Measurements from ENCODE around the gene IKZF2. TPM values are rescaled to one million over a fixed set of nuclear protein-coding genes. Genes with fewer than 3 reads are reported as not detected.

The IKZF2 gene
- total RNA-seq, 2 donors from 2014 or later: 16.2 to 26.5 TPM

DNA sequence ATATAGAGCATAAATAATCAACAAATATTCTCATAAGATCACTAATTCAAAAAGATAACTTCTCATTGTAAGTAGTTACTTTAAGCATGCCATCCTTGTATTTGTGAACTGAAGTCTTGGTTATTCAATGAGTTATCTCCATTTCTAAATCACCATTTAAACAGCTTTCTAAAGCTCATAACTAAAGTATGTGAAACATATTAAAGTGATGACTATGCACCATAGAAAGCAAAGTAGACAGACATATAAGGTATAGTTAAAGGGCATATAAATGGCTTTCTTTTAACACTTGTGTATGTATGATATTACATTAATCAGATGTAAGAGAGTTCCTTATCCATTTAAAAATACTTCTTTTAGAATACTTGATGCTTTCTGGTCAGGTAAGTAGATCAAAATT lies 83.5 kb downstream of the IKZF2 start:
- ATAC-seq (ENCODE audit: insufficient number of reproducible peaks, low FRiP score, low read depth): no peak
- Histone ChIP-seq H3K9me3 (no peaks in the 10 kb centered on the region), H3K27me3 (replicated peaks; ENCODE audit: insufficient read depth) (no peaks in the 10 kb centered on the region), H3K27ac (no peak overlapping the region), H3K4me3 (no peak overlapping the region), H3K4me1 (ENCODE audit: control insufficient read depth in 1 of 2, low read depth in 2 of 2) (peaks cover 2 to 9% of the 10 kb centered on the region in 2 donors), H3K36me3 (no peaks in the 10 kb centered on the region)
- TF ChIP-seq, protein P1, sequence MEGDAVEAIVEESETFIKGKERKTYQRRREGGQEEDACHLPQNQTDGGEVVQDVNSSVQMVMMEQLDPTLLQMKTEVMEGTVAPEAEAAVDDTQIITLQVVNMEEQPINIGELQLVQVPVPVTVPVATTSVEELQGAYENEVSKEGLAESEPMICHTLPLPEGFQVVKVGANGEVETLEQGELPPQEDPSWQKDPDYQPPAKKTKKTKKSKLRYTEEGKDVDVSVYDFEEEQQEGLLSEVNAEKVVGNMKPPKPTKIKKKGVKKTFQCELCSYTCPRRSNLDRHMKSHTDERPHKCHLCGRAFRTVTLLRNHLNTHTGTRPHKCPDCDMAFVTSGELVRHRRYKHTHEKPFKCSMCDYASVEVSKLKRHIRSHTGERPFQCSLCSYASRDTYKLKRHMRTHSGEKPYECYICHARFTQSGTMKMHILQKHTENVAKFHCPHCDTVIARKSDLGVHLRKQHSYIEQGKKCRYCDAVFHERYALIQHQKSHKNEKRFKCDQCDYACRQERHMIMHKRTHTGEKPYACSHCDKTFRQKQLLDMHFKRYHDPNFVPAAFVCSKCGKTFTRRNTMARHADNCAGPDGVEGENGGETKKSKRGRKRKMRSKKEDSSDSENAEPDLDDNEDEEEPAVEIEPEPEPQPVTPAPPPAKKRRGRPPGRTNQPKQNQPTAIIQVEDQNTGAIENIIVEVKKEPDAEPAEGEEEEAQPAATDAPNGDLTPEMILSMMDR (IDR thresholded peaks at IDR 0.05): no peak
- DNase-seq (ENCODE audit: low spot score): no peak

DNA sequence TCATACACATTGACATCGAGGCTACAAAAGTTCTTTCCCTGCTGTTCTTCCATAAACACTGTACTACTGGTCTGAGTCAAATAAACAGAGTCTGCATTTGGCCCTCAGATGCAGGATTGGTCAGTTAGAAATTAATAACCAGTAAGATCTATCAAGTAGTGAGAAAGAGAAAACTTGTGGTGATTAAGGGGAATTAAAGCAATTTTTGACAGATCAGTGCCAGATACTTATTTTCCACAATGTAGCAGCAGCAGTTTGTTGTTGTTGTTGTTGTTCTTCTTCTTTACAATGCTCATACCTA lies 85.0 kb downstream of the IKZF2 start:
- Histone ChIP-seq H3K36me3 (no peaks in the 10 kb centered on the region), H3K4me1 (ENCODE audit: control insufficient read depth in 1 of 2, low read depth in 2 of 2) (peaks cover 2 to 9% of the 10 kb centered on the region in 2 donors), H3K9me3 (no peaks in the 10 kb centered on the region), H3K4me3 (no peak overlapping the region), H3K27me3 (replicated peaks; ENCODE audit: insufficient read depth) (no peaks in the 10 kb centered on the region), H3K27ac (no peak overlapping the region)
- DNase-seq (ENCODE audit: low spot score) (no peak), ATAC-seq (ENCODE audit: insufficient number of reproducible peaks, low FRiP score, low read depth) (no peak)
- TF ChIP-seq, protein P1 (IDR thresholded peaks at IDR 0.05): no peak

DNA sequence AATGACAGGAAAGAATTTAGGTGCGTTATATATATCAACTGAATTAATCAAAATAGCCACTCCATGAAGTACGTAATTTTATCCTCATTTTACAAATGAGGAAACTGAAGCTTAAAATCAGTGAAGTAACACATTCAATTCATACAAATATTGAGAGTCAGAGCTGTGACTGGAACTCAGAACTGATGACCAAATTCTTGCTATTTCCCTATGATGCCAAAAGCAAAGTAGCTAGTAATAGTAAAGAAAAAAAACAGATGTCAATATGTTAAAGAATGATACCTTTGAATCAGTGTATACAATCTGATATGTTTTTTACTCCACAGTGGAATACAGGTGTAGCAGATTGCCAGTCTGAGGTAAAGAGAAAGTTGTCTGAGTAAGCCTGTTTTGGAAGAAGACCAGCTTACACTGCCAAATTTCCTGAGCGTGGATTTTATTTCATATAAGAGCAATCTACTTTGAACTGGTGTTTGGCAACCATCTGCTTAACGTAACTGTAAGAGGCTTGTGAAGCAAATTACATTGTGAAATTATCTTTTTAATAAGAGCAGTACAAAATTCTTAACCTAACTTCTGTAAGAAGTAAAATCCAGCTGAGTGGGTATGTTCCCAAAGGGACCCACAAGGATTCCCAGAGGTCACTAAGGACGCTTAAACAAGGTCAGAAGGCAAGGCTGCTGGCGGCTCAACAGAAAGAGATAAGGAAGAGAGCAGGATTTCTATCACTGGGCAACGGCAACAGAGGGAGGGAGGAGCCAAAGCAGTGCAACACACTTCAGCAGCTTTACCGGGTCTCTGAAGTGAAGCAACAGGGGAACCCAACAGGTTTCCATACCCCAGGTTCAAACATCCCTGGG lies 85.6 kb downstream of the IKZF2 start:
- DNase-seq (ENCODE audit: low spot score) (no peak), ATAC-seq (ENCODE audit: insufficient number of reproducible peaks, low FRiP score, low read depth) (no peak)
- no peaks in the 10 kb centered on the region for H3K9me3 ChIP-seq
- no peak overlapping the region for H3K4me3 ChIP-seq
- H3K36me3 ChIP-seq: no peaks in the 10 kb centered on the region
- TF ChIP-seq, protein P1 (IDR thresholded peaks at IDR 0.05): no peak
- peaks cover 2 to 9% of the 10 kb centered on the region in 2 donors for H3K4me1 ChIP-seq (ENCODE audit: control insufficient read depth in 1 of 2, low read depth in 2 of 2)
- H3K27me3 ChIP-seq (replicated peaks; ENCODE audit: insufficient read depth): no peaks in the 10 kb centered on the region
- H3K27ac ChIP-seq: no peak overlapping the region

DNA sequence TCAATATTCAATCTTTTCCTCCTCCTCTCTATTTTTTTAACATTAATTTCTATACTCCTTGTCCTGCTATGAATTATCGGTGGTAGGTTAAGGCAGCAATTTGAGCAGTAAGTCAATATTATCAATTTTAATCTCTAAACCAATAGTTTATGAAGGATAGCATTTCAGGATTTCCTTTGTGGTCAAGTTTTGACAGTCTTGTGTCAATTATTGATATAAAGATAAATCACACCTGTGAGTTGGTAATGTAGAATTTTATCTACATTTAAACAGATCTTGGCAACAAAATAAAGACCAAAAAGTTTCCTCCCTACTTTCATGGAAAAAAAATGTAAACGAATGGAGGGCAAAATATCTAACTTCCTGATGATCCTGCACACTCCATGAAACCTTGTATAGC lies 87.3 kb downstream of the IKZF2 start:
- TF ChIP-seq, protein P1 (IDR thresholded peaks at IDR 0.05): no peak
- H3K4me3 ChIP-seq: no peak overlapping the region
- DNase-seq (ENCODE audit: low spot score) (no peak), ATAC-seq (ENCODE audit: insufficient number of reproducible peaks, low FRiP score, low read depth) (no peak)
- H3K4me1 ChIP-seq (ENCODE audit: control insufficient read depth in 1 of 2, low read depth in 2 of 2): peaks cover 2 to 9% of the 10 kb centered on the region in 2 donors
- H3K9me3 ChIP-seq: no peaks in the 10 kb centered on the region
- no peaks in the 10 kb centered on the region for H3K36me3 ChIP-seq
- no peak overlapping the region for H3K27ac ChIP-seq
- H3K27me3 ChIP-seq (replicated peaks; ENCODE audit: insufficient read depth): no peaks in the 10 kb centered on the region

DNA sequence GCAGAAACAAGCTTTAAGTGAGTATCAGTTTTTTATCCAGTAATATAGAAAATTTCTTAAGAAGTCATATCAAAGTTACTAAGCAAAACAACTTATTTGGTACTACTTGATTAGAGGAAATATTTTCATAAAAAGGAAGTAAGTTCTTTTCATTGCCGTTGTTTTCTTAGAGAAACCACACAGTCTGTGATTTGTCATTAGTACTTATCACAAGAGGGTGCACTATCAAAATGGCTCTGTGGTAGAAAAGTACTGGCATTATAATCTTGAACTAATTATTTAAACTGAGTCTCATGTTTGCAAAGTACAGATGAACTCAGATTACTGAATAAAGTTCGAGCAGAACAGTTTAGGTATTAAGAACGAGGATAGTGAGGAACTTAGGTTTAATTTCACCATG lies 93.4 kb downstream of the IKZF2 start:
- H3K27me3 ChIP-seq (replicated peaks; ENCODE audit: insufficient read depth): no peaks in the 10 kb centered on the region
- no peaks in the 10 kb centered on the region for H3K9me3 ChIP-seq
- no peak overlapping the region for H3K27ac ChIP-seq
- no peaks in the 10 kb centered on the region for H3K4me1 ChIP-seq (ENCODE audit: control insufficient read depth in 1 of 2, low read depth in 2 of 2)
- TF ChIP-seq, protein P1 (IDR thresholded peaks at IDR 0.05): no peak
- ATAC-seq (ENCODE audit: insufficient number of reproducible peaks, low FRiP score, low read depth): no peak
- H3K36me3 ChIP-seq: no peaks in the 10 kb centered on the region
- H3K4me3 ChIP-seq: no peak overlapping the region
- no peak for DNase-seq (ENCODE audit: low spot score)

All from thoracic aorta (tissue), 2 donors.